KG1 (cell line): ENCODE results near the gene ELOVL1.

Source experiments
- DNase-seq: peaks from one replicate; lab custom pipeline; 2025; lab: John Stamatoyannopoulos, UW

Gene ELOVL1

GRCh38 chr1:43354936-43355335 is 12.9 kb downstream of the ELOVL1 start:
- DNase-seq: no peak

- DNase-seq: no peak
Measured at GRCh38 chr1:43354471-43354870, 13.3 kb downstream of the ELOVL1 start.

DNA sequence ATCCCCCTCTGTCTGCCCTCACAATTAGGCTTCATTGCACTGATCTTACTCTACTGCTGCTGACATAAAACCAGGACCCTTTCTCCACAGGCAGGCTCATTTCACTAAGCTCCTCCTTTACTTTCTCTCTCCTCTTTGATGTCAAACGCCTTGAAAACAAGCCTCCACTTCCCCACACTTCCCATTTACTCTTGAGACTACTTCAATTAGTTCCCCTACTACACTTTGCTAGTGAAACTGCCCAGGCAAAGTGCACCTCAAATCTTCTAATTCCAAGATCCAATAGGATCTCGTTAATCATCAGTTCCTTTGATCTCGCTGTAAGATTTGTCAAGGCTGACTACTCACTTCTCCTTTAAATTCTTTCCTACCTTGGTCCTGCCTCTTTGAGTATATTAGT is 14.9 kb downstream of the ELOVL1 start:
- no peak for DNase-seq

- no peak for DNase-seq
Measured at GRCh38 chr1:43352351-43352705, 15.5 kb downstream of the ELOVL1 start.

DNA sequence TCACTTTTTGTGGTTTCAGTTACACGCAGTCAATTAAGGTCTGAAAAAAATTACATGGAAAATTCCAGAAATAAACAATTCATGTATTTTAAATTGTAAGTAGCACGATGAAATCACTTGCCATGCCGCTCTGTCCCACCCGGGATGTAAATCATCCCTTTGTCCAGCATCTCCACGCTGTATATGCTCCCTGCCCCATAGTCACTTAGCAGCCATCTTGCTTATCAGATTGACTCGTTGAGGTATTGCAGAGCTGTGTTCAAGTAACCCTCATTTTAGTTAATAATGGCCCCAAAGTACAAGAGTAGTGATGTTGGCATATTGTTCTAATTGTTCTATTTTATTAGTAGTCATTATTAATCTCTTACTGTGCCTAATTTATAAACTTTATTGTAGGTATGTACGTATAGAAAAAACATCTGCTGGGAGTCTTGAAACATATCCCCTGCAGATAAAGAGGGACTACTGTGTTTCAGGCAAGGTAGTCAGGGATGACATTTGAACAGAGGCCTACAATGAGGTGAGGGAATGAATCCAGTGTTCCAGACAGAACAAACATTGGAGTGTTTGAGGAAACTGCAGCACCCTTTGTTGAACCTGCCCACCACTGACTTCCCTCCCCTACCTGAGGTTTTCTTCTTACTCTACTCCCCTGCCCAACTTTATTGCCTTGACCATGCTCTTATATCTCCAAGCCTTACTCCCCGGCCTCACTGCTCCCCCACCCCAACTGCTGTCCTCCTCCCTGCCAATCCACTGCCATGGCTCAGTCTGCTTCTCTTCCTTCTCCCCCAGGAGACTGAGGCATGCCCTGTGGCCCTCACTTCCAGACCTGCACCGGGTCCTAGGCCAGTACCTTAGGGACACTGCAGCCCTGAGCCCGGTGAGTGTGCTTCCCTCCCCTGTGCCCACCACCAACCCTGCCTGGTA is 16.1 kb downstream of the ELOVL1 start:
- no peak for DNase-seq

DNA sequence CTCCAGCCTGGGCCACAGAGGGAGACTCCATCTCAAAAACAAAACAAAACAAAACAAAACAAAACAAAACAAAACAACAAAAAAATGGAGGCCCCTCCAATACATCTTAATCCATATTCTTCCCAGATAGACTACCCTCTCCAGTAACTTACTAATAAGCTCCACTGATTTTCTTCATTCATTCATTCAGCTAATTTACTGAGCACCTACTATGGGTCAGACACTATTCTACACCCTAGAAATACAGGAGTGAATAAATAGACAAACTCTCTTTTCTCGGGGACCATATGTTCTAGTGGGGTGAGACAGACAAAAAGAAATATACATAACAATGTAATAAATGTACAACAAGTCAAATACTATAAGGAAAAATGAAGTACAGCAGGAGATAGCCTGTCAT is 16.8 kb downstream of the ELOVL1 start:
- DNase-seq: no peak

DNA sequence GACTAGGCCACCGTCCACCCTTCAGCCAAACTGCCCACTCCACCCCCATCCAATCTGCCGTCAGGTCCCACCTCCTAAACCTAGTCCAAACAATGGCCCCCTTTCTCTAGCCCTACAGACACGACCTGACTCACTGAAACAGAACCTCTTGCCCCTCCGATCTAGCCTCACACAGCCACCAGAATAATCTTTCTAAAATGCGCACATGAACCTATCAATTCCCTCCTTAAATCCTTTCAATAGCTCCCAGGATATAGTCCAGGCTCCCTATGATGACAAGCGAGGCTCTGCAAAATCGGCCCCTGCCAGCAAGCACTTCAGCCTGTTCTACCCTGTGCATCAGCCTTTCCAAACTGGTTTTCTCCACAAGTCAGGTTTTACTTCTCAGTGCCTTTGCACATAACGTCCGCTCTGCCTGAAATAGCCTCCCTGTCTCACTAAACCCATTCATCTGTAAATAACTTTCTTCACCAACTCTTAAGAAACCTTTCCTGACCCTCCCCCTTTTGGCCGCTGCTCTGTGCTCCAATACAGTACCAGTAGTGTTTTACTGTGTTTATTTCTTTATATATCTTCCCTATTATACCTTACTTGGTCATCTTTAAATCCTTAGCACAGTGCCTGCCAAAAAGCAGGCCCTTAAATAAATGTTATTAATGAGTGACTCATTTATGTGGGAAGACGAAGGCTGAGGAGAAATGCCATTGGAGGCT is 18.1 kb downstream of the ELOVL1 start:
- DNase-seq: no peak

DNA sequence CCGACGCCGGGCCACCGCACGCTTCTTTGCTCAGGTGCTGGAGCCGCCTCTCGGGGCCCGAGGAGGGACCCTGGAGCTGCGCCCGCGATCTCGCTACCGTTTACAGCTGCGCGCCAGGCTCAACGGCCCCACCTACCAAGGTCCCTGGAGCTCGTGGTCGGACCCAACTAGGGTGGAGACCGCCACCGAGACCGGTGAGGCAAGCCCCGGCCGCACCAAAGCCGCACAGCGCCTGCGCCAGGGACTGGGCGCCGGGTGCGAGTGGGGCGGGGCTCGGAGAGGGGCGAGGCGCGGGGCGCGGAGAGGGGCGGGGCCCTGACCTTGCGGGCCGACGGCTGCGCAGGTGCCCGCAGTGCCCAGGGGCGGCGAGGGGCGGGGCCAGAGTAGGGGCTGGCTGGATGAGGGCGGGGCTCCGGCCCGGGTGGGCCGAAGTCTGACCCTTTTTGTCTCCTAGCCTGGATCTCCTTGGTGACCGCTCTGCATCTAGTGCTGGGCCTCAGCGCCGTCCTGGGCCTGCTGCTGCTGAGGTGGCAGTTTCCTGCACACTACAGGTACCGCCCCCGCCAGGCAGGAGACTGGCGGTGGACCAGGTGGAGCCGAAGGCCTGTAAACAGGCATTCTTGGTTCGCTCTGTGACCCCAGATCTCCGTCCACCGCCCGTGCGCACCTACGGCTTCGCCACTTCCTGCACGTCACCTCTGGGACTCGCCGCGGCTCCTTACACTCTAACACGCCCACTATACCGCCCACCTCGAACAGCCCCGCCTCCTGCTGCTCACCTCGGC is 18.8 kb downstream of the ELOVL1 start:
- no peak for DNase-seq

DNA sequence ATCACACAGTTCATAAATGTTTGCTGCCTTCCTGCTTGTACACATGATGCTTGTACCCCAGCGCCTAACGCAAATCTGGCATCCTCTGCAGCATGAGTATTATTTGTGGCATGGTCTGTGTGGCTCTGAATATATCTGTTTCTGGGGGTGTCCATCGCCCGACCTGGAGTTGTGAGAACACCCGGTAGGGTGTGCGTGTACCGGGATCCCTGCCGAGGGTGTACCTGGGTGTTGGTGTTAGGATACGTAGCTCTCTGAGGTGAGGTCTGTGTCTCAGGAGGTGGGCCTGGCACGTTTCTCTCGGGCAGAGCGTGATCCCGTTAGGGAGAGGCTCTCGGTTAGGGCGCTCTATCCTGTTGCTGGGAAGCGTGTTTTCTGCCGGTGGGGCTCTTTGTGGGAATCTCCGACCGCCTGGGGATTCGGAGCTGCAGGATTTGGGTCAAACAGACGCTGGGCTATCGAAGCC is 19.4 kb downstream of the ELOVL1 start:
- no peak for DNase-seq

GRCh38 chr1:43346636-43347035 is 21.2 kb downstream of the ELOVL1 start:
- DNase-seq: no peak

GRCh38 chr1:43345120-43345519 is 22.7 kb downstream of the ELOVL1 start:
- no peak for DNase-seq

DNA sequence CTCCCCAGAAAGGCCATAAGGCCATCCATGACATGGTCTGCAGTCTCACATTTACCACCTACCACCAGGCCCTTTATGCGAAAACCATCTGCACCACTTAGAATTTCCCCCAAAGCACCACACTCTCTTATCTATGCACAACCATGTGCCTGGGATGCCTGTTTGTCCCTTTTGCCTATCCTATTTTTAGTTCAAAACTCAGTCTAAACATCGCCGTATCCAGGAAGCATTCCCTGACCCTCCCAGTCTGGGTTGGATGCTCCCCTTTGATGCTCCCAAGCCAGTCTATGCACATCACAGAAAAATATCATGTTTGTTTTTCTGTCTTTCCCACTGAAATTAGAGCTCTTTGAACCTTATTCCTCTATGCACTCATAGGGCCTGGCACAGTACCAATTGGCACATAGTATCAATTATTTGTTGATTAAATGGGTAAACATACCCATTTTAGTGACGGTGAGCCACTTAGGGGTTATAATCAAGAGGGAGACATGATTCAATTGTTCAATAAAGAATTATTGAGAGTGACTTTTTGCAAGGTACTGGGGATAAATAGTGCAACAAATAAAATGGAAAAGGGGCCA is 23.5 kb downstream of the ELOVL1 start:
- no peak for DNase-seq

DNA sequence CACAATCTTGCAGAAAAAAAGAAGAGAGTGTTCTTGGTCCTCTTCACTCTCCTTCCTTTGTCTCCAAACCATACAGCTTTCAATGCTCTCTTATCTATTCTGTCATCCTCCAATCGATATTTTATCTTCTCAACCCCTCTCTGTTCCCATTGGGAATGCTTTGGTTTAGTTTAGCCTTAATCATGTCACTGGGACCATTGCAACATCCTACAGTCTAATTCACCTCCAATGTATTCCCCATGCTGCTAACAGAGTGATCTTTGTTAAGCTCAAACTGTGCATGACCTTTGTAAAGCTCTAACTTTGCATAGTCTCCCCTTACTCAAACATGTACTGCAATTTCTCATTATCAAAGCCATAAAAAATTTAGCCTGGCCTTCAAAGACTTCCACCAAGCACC is 27.3 kb downstream of the ELOVL1 start:
- DNase-seq: no peak

GRCh38 chr1:43339584-43340232 is 28.1 kb downstream of the ELOVL1 start:
- DNase-seq: no peak

- no peak for DNase-seq
Measured at GRCh38 chr1:43338001-43338400, 29.8 kb downstream of the ELOVL1 start.

DNA sequence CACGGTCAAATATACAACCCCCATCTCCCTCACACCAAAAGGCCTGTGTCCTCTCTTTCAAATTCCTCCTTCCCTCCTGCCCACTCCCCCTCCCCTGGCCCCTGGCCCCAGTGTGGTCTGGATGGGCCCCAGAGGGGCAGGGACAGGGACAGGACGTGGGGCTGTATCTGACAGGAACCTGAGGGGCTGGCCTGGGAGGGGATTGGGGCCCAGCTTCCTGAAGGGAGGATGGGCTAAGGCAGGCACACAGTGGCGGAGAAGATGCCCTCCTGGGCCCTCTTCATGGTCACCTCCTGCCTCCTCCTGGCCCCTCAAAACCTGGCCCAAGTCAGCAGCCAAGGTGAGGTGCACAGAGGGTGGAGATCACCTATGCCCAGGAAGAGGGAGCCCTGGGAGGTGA is 30.2 kb downstream of the ELOVL1 start, which contains the start of gene MPL:
Gene MPL, plus strand, starts transcription at position 231 of the 400 bp plus-strand sequence. Its CDS starts 31 bp downstream, at position 262.
- DNase-seq: no peak

GRCh38 chr1:43334453-43335205 is 33.2 kb downstream of the ELOVL1 start:
- no peak for DNase-seq

DNA sequence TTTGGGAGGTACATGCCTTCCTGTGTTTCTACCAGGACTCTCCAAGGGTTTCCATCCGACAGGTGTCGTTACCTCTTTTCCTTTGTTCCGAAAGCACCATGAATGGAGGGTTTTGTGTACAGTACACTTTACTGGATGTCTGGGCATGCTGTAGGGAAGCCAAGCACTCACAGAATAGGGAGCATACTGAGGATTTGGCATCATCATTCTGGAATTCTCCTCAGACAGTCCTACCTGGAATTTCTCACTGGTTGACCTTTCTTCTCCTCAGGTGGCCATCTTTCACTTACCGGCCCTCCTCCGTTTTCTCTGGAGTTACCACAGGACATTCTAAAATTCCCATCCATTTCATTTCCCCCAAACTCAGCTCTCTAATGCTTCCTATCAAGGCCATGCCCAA is 36.1 kb downstream of the ELOVL1 start:
- no peak for DNase-seq

GRCh38 chr1:43329995-43330751 is 37.6 kb downstream of the ELOVL1 start:
- DNase-seq: no peak
